ENCODE results near the gene LNPEP. TPM values are rescaled to one million over a fixed set of nuclear protein-coding genes. Genes with fewer than 3 reads are reported as not detected.

Gene LNPEP
- total and polyA plus RNA-seq, 8 donors = 2.0 to 20.0 (median 9.6) TPM

- peak overlapping the region; percentile 88 to 98 (median 94) for H3K27ac ChIP-seq
- FAIRE-seq (no peak), ATAC-seq (peak; percentile 2 to 5 (median 4)), DNase-seq (peak; percentile 30 to 79 (median 55))
- H3K27me3 ChIP-seq = no peaks in the 10 kb centered on the region
- intact Hi-C loops (cut with DNase I) = no loop called here
- peaks cover 10 to 25% (median 22%) of the 10 kb centered on the region in 3 donors for H3K4me1 ChIP-seq
- WGBS, 2 donors = 0 to 1% methylated on average over 27 of the region's 27 CpGs
- no peaks in the 10 kb centered on the region for H3K9me3 ChIP-seq
- H3K4me3 ChIP-seq = peak overlapping the region; percentile 47 to 86 (median 78)
- TF ChIP-seq CTCF (IDR thresholded peaks at IDR 0.05) = no peak
- H3K36me3 ChIP-seq = no peaks in the 10 kb centered on the region
Measured at GRCh38 chr5:96936431-96937320, 796 bp downstream of the LNPEP start.

GRCh38 chr5:96940586-96940985 lies 4.7 kb downstream of the LNPEP start:
- intact Hi-C loops (cut with DNase I) = no loop called here
- Histone ChIP-seq H3K36me3 (no peaks in the 10 kb centered on the region), H3K4me1 (peaks cover 4 to 12% (median 10%) of the 10 kb centered on the region in 3 donors), H3K27me3 (no peaks in the 10 kb centered on the region), H3K4me3 (no peak overlapping the region), H3K9me3 (no peaks in the 10 kb centered on the region), H3K27ac (no peak overlapping the region)
- no peak for TF ChIP-seq CTCF (IDR thresholded peaks at IDR 0.05)
- no peak for FAIRE-seq
- DNase-seq = no peak
- no peak for ATAC-seq
- 80 to 85% methylated on average over 3 of the region's 3 CpGs for WGBS, 2 donors

- Histone ChIP-seq H3K36me3 (no peaks in the 10 kb centered on the region), H3K9me3 (no peaks in the 10 kb centered on the region), H3K4me1 (peaks cover 4 to 12% (median 10%) of the 10 kb centered on the region in 3 donors), H3K4me3 (no peak overlapping the region), H3K27me3 (no peaks in the 10 kb centered on the region), H3K27ac (no peak overlapping the region)
- intact Hi-C loops (cut with DNase I) = no loop called here
- no peak for FAIRE-seq
- no peak for DNase-seq
- ATAC-seq = no peak
- no peak for TF ChIP-seq CTCF (IDR thresholded peaks at IDR 0.05)
- 85 to 87% methylated on average over 4 of the region's 4 CpGs for WGBS, 2 donors
Measured at GRCh38 chr5:96941140-96941539, 5.3 kb downstream of the LNPEP start.

GRCh38 chr5:96942078-96942477 lies 6.2 kb downstream of the LNPEP start:
- no peak for ATAC-seq
- no peak for FAIRE-seq
- Histone ChIP-seq H3K27ac (no peak overlapping the region), H3K27me3 (no peaks in the 10 kb centered on the region), H3K9me3 (no peaks in the 10 kb centered on the region), H3K4me3 (no peak overlapping the region), H3K36me3 (no peaks in the 10 kb centered on the region), H3K4me1 (peaks cover 4 to 20% (median 10%) of the 10 kb centered on the region in 3 donors)
- intact Hi-C loops (cut with DNase I) = no loop called here
- 93 to 94% methylated on average over 9 of the region's 9 CpGs for WGBS, 2 donors
- TF ChIP-seq CTCF (IDR thresholded peaks at IDR 0.05) = no peak
- DNase-seq = no peak

- Histone ChIP-seq H3K4me3 (no peak overlapping the region), H3K36me3 (no peaks in the 10 kb centered on the region), H3K9me3 (no peaks in the 10 kb centered on the region), H3K4me1 (peaks cover 2 to 13% (median 4%) of the 10 kb centered on the region in 3 donors), H3K27ac (no peak overlapping the region), H3K27me3 (no peaks in the 10 kb centered on the region)
- WGBS, 2 donors = 91 to 94% methylated on average over 1 of the region's 1 CpG
- intact Hi-C loops (cut with DNase I) = no loop called here
- ATAC-seq (no peak), FAIRE-seq (no peak), DNase-seq (no peak)
- TF ChIP-seq CTCF (IDR thresholded peaks at IDR 0.05) = no peak
Measured at GRCh38 chr5:96942911-96943310, 7.0 kb downstream of the LNPEP start.
